HUES6 (cell line): Measurements from ENCODE around the gene DPM2.
A peak's percentile ranks its signal among the peaks of the same experiment; 100 is the strongest.

ENCODE experiments used
- H3K27ac ChIP-seq: 2 replicates; pipeline ENCODE4 v1.7.0; 2013; ENCODE audit warnings: low read depth, mild to moderate bottlenecking, low read length, inconsistent platforms
- H3K27me3 ChIP-seq: 2 replicates; pipeline ENCODE4 v1.6.1; 2013; ENCODE audit warnings: low read length; ENCODE audit not compliant: control insufficient read depth, insufficient read depth
- H3K36me3 ChIP-seq: 2 replicates; pipeline ENCODE4 v1.6.1; 2013; ENCODE audit warnings: low read length; ENCODE audit not compliant: control insufficient read depth, insufficient read depth
- H3K4me1 ChIP-seq: 2 replicates; pipeline ENCODE4 v1.6.1; 2013; ENCODE audit warnings: low read length; ENCODE audit not compliant: control insufficient read depth, insufficient read depth
- H3K4me3 ChIP-seq: 2 replicates; pipeline ENCODE4 v1.5.1; 2013; ENCODE audit warnings: low read depth, low read length
- H3K9ac ChIP-seq: one replicate; pipeline ENCODE4 v1.6.1; 2013; ENCODE audit warnings: mild to moderate bottlenecking, low read length
- H3K9me3 ChIP-seq: 2 replicates; pipeline ENCODE4 v1.6.1; 2013; ENCODE audit warnings: low read depth, low read length; ENCODE audit not compliant: control insufficient read depth, insufficient read depth

DPM2 gene

DNA sequence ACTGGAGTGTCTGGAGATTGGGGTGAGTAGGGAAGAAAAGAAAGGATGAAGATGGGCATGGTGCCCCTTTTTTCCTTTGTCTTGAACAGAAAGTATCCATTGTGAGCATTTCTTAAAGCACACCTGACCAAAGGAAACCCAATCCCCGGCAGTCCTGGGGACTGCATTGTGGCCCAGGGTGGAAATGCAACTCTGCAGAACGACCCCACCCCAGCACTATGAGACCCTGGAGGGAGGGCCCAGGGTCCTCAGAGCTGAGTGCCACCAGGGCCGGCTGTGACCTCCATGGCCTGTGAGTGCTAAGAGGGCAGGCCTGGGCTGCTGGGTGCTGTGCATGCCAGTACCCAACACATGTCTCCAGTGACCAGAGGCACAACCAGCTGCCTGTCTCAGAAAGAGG lies 24.6 kb upstream of the DPM2 start:
- no peaks in the 10 kb centered on the region for H3K36me3 ChIP-seq
- no peak overlapping the region for H3K9ac ChIP-seq
- no peaks in the 10 kb centered on the region for H3K9me3 ChIP-seq
- H3K4me3 ChIP-seq = no peak overlapping the region
- H3K27ac ChIP-seq = no peak overlapping the region; the same call in 1 of the 2 replicates
- no peaks in the 10 kb centered on the region for H3K27me3 ChIP-seq
- H3K4me1 ChIP-seq = peaks cover 47% of the 10 kb centered on the region

DNA sequence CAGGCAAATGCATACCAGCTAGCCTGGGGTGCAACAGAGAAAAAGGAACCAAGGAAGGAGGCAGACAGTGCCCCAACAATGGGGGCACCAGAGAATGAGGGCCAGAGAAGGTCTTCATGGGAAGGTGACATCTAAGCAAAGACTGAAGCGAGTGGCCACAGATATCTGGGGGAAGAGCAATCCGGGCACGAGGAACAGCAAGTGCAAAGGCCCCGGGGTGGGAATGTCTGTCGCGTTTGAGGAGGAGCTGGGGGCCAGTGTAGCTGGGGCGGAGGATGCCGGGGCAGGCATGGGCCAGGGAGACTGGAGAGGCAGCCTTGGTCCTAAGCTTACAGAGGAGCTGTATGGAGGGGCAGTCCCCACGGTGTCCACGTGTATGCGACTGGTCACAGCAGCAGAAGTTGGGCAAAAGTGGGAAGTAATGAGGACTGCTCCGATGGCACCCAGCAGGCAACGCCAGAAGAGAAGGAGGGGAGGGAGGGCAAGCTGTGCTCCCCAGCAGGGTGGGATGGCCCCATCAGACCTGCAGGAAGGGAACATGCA lies 24.0 kb upstream of the DPM2 start:
- Histone ChIP-seq H3K9me3 (no peaks in the 10 kb centered on the region), H3K27ac (no peak overlapping the region), H3K4me3 (no peak overlapping the region), H3K4me1 (peaks cover 41% of the 10 kb centered on the region), H3K36me3 (no peaks in the 10 kb centered on the region), H3K9ac (no peak overlapping the region), H3K27me3 (no peaks in the 10 kb centered on the region)

DNA sequence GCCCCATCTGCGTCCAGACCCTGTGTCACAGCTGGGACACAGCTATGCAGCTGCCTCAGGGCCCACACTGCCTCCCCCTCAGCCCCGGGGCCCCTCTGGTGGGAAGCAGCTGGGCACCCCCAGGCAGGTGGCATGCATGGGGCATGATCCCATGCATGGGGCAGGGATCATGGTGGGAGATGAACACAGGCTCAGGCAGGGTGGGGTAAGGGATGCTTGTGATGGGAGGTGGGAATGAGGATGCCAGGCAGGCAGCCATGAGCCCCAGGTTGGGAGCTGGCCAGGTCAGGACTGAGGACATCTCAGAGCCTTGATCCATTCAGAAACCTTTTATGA lies 23.5 kb upstream of the DPM2 start:
- H3K4me3 ChIP-seq = no peak overlapping the region
- H3K27me3 ChIP-seq = no peaks in the 10 kb centered on the region
- no peaks in the 10 kb centered on the region for H3K36me3 ChIP-seq
- H3K9me3 ChIP-seq = no peaks in the 10 kb centered on the region
- H3K27ac ChIP-seq = no peak overlapping the region
- H3K9ac ChIP-seq = no peak overlapping the region
- H3K4me1 ChIP-seq = peaks cover 36% of the 10 kb centered on the region

DNA sequence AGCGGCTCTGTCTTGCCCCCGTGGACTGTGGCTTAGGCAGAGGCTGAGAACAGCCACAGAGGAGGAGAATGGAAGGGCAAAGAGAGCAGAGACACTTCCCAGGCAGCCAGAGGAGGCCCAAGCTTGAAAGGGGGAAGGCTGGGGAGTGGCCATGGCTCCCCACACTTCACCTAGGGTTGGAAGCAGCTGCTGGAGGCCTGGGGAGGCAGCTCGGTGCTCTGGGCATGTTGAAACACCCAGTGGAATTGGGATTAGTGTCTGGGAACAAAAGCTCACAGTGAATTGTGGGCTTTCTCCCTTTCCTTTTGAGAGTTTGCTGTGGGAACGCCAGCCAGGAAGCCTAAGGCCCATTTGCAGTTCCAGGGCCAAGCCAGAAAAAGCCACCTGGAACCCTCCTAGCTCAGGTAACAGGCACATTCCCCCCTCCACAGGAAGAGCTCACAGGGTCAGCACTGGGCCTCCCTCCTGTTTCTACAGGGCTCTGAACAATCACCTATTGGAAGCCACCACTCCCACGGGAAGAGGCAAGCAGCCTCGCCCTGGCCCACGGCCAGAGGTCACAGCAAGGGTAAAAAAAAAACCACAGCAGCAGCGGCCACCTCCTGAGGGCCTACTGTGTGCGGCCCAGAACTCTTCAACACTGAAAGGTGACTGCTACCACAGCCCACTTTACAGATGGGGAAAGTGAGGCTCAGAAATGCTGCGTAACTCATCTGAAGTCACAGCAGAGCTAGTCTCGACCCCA lies 22.9 kb upstream of the DPM2 start:
- H3K4me1 ChIP-seq = peaks cover 35% of the 10 kb centered on the region
- peak overlapping the region; percentile 51; the same call in 1 of the 2 replicates for H3K27ac ChIP-seq
- H3K9ac ChIP-seq = peak overlapping the region; percentile 25

DNA sequence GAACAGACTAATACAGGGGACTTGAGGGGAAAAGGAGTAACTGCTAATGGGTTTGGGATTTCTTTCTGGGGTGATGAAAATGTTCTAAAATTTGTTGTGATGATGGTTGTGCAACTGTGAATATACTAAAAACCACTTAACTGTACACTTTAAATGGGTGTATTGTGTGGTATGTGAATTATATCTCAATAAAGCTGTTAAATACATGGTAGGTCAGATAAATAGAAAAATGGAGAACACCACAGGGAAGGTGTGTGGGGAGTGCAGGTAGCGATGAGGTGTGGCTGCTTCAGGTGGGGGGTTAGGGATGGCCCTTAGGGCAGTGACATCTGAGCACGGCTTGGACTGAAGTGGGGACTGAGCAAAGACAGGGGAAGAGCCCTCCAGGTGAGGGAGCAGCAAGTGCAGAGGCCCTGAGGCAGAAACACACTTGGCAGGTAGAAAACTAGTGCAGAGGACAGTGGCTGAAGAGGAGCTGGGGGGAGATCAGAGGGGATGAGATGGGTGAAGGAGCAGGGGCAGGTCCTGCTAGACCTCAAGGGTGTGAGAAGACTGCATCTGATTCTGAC lies 22.3 kb upstream of the DPM2 start:
- Histone ChIP-seq H3K36me3 (no peaks in the 10 kb centered on the region), H3K4me1 (peaks cover 34% of the 10 kb centered on the region), H3K9ac (no peak overlapping the region), H3K27me3 (no peaks in the 10 kb centered on the region), H3K27ac (peak overlapping the region; percentile 51; the same call in 1 of the 2 replicates), H3K4me3 (no peak overlapping the region), H3K9me3 (no peaks in the 10 kb centered on the region)

More for the DNA sequence above, 22.9 kb upstream of the DPM2 start:
- H3K27me3 ChIP-seq = no peaks in the 10 kb centered on the region
- no peaks in the 10 kb centered on the region for H3K9me3 ChIP-seq
- H3K4me3 ChIP-seq = no peak overlapping the region
- no peaks in the 10 kb centered on the region for H3K36me3 ChIP-seq

DNA sequence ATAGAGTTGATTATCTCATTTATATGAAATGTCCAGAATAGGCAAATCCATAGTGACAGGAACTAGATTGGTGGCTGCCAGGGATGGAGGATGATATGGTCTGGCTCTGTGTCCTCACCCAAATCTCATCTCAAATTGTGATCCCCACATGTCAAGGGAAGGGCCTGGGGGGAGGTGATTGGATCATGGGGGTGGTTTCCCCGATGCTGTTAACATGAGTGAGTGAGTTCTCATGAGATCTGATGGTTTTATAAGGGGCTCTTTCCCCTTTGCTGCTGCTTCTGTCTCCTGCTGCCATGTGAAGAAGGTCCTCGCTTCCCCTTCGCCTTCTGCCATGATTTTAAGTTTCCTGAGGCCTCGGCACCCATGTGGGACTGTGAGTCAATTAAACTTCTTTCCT lies 21.7 kb upstream of the DPM2 start:
- Histone ChIP-seq H3K27me3 (no peaks in the 10 kb centered on the region), H3K4me1 (peaks cover 37% of the 10 kb centered on the region), H3K27ac (no peak overlapping the region), H3K36me3 (no peaks in the 10 kb centered on the region), H3K4me3 (no peak overlapping the region), H3K9ac (no peak overlapping the region), H3K9me3 (no peaks in the 10 kb centered on the region)

DNA sequence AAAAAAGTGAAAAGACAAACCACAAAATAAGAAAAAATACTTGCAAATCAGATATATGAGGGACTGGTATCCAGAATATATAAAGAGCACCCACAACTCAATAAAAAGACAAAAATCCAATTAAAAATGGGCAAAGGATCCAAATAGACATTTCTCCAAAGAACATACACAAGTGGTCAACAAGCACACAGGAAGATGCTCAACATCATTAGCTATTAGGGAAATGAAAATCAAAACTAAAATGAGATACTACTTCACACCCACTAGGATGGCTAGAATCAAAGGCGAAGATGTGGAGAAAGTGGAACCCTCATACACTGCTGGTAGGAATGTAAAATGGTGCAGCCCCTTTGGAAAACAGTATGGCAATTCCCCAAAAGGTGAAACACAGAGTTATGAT lies 21.1 kb upstream of the DPM2 start:
- peaks cover 33% of the 10 kb centered on the region for H3K4me1 ChIP-seq
- H3K27me3 ChIP-seq = no peaks in the 10 kb centered on the region
- no peak overlapping the region for H3K9ac ChIP-seq
- no peaks in the 10 kb centered on the region for H3K9me3 ChIP-seq
- no peak overlapping the region for H3K4me3 ChIP-seq
- H3K27ac ChIP-seq = no peak overlapping the region
- no peaks in the 10 kb centered on the region for H3K36me3 ChIP-seq

DNA sequence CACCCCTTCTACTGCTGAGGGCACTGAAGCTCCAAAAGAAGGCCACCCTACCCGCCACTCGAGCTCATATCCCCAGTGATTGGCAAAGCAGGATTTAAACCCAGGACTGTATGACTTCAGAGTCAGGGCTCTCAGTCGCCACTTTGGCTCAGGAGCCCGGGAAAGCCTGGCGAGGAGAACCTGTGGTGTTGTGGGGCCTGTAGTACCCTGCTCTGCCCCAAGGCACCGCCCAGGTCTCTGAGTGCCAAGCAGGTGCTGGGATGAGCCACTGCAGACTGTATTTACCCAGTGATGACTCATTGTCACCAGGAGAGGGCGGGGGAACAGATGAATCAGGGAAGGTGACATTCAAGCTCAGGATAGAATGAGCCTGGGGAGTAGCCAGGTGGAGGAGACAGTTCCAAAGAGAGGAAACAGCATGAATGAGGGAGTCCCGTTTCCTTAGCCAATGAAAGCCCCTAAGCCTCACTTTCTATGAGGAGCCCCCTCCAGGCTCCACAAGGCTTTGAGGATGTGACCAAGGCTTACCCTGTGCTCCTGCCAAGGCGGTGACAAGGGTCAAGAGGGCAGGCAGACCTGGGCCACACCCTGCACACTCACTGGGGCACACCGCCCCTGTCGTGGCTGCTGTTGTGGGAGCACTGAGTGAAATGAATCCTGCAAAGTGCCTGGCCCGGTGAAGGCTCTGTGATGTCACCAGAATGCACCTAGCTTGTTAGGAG lies 17.8 kb upstream of the DPM2 start:
- Histone ChIP-seq H3K27ac (no peak overlapping the region), H3K4me3 (no peak overlapping the region), H3K4me1 (peaks cover 17% of the 10 kb centered on the region), H3K27me3 (no peaks in the 10 kb centered on the region), H3K36me3 (no peaks in the 10 kb centered on the region), H3K9ac (no peak overlapping the region), H3K9me3 (no peaks in the 10 kb centered on the region)

DNA sequence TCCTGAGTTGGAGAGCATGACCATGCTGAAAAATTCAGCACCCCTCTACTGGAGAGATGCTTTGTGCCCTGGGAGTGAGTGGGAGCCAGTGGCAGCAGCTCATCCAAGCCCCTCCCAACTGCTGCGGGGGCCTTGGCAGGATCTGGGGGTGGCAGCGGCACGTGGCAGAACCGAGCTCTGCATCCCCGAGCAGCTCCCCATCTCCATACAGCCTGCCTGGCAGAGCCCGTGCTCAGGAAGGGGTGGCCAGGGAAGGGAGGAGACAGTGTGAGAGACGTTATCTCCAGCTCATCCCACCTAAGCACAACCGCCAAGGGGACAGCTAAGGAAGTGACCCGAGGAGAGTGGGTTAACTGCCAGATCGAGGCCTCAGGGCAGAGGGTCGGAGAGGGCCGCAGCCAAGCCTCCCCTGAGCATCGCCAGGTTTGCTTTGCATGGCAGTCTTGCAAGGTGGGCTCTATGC lies 17.2 kb upstream of the DPM2 start:
- H3K27ac ChIP-seq = no peak overlapping the region
- H3K27me3 ChIP-seq = no peaks in the 10 kb centered on the region
- no peaks in the 10 kb centered on the region for H3K9me3 ChIP-seq
- H3K4me3 ChIP-seq = no peak overlapping the region
- H3K4me1 ChIP-seq = peaks cover 13% of the 10 kb centered on the region
- H3K36me3 ChIP-seq = no peaks in the 10 kb centered on the region
- no peak overlapping the region for H3K9ac ChIP-seq

DNA sequence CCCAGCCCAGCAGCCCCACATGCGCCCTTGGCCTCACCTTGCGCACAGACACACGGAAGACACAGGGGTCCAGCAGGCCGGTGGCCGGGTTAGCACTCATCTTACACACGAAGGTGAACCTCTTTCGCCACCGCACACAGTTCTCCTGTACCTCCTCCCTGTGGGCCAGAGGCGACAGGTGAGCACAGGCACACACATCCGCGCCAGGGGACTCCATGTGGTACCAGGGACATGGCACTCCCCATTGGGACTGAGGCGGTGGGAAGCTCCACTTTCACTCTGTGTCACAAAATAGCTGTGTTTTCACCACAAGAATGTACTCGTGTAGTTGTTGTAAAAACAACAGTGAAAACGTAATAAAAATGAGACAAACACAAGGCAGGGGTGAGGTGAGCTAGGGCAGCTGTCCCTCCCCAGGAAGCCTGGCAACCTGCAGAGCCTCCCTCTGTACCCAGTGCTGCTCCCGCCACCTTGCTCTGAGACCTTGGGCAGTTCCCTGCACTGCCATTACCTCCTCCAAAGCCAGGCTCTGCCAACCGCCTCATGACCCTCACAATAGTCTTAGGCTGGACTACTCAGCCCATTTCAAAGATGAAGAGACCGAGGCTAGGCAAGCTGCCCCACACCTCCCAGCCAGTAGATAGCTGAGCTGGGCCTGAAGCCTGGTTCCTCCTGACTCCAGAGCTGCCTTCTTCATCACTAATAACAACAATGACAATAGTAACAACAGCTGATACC lies 16.3 kb upstream of the DPM2 start:
- H3K36me3 ChIP-seq = no peaks in the 10 kb centered on the region
- no peak overlapping the region for H3K4me3 ChIP-seq
- H3K27ac ChIP-seq = no peak overlapping the region
- H3K4me1 ChIP-seq = peaks cover 13% of the 10 kb centered on the region
- no peaks in the 10 kb centered on the region for H3K9me3 ChIP-seq
- no peaks in the 10 kb centered on the region for H3K27me3 ChIP-seq
- peak overlapping the region; percentile 25 for H3K9ac ChIP-seq
